Right lobe of liver (tissue), 6 donors: ENCODE data around the gene KCTD20. TPM values are rescaled to one million over a fixed set of nuclear protein-coding genes. Genes with fewer than 3 reads are reported as not detected.

Experiments used
- ATAC-seq, 4 donors: fragments of 200-7000 bp; cut with Tn5 transposase; one replicate each; pipeline ENCODE4 v1.9.1; 2020; ENCODE audit warnings: mild to moderate bottlenecking in 4 of 4, moderate library complexity in 4 of 4
- DNase-seq, 3 donors: peaks; one replicate each; pipeline ENCODE4 v3.0.0-alpha.2; 2020
- H3K27ac ChIP-seq, 3 donors: fragments of 200-600 bp; one replicate each; pipeline ENCODE4 v1.8.0; 2022
- H3K27me3 ChIP-seq, 2 donors: fragments of 200-600 bp; one replicate each; pipeline ENCODE4 v1.8.0; 2022
- H3K36me3 ChIP-seq, 4 donors: fragments of 200-600 bp; sonication (generic) in 1 of 4; one replicate each; pipeline versions ENCODE4 v1.5.1 to v1.8.0; 2017 to 2022; ENCODE audit warnings: control low read depth in 1 of 4
- H3K4me1 ChIP-seq, 4 donors: fragments of 200-600 bp; sonication (generic) in 1 of 4; one replicate each; pipeline versions ENCODE4 v1.5.1 to v1.8.0; 2017 to 2022; ENCODE audit warnings: control low read depth in 1 of 4
- H3K4me3 ChIP-seq, 3 donors: fragments of 200-600 bp; one replicate each; pipeline ENCODE4 v1.8.0; 2022
- H3K9me3 ChIP-seq, 4 donors: fragments of 200-600 bp; sonication (generic) in 1 of 4; one replicate each; pipeline versions ENCODE4 v1.5.1 to v1.8.0; 2017 to 2022; ENCODE audit warnings: control low read depth in 1 of 4
- CTCF ChIP-seq, 4 donors: fragments of 200-600 bp in 3 of 4; fragments of 450-650 bp in 1 of 4; IDR thresholded peaks; one replicate each; pipeline versions ENCODE4 v1.5.1 to v1.8.0; 2016 to 2022; ENCODE audit warnings: antibody characterized with exemption in 4 of 4, mild to moderate bottlenecking in 2 of 4
- POLR2A ChIP-seq: fragments of 450-650 bp; IDR thresholded peaks from one replicate; pipeline ENCODE4 v1.6.1; 2017; ENCODE audit warnings: antibody characterized with exemption, mild to moderate bottlenecking
- WGBS: methylation state at CpG from one replicate; pipeline ENCODE4 v1.1.6; 2018; ENCODE audit warnings: low coverage, low lambda C conversion rate; ENCODE audit not compliant: insufficient coverage; ENCODE audit errors: missing lambda C conversion rate; 5-methylcytosine and 5-hydroxymethylcytosine counted together
- intact Hi-C, 2 donors: fragments of 100-400 bp; cut with DNase I; formaldehyde crosslinking; loops; one replicate each; pipeline versions ENCODE4 v1.11.2 to v1.14.1; 2022
- small RNA-seq, 2 experiments: library from RNA; depleted of rRNA; stranded (forward); fragments of <200 nt; gene quantifications; one replicate each; pipeline ENCODE3, GENCODE V24; 2016
- total RNA-seq, 6 experiments: library from RNA; depleted of rRNA in 2 of 6; stranded (reverse); fragments of >200 nt in 2 of 6; fragmentation: NEBNext Ultra II Directional in 3 of 6; extraction: Animal tissue kit (Norgen Biotek cat#: 25700) in 3 of 6; gene quantifications; one replicate each; pipeline versions ENCODE4 v1.1.0 to v1.2.4, GENCODE V29; 2016 to 2023
- donor health status: DM: no; HTN: yes; CAD: no.
- donor health status: DM: no; HTN: no; CAD: no.
- donor health status: DM: no; HTN: no; CAD: no.
- donor health status: DM: no; HTN: yes; CAD: no.
- donor health status: DM: no; HTN: yes; CAD: no.

The KCTD20 gene
- total RNA-seq, 6 experiments from 2014 or later, result 24.8 to 48.8 (median 33.5) TPM

GRCh38 chr6:36533321-36533720 lies 90.5 kb downstream of the KCTD20 start:
- peaks cover 0 to 6% (median 0%) of the 10 kb centered on the region in 4 donors for H3K36me3 ChIP-seq
- DNase-seq (no peak), ATAC-seq (no peak)

GRCh38 chr6:36536873-36537547 lies 94.2 kb downstream of the KCTD20 start:
- Histone ChIP-seq H3K36me3 (peaks cover 0 to 17% (median 4%) of the 10 kb centered on the region in 4 donors), H3K9me3 (no peaks in the 10 kb centered on the region), H3K27ac (no peak overlapping the region), H3K27me3 (no peaks in the 10 kb centered on the region), H3K4me1 (no peaks in the 10 kb centered on the region), H3K4me3 (no peak overlapping the region)
- WGBS, result 86% methylated on average over 3 of the region's 3 CpGs
- intact Hi-C loops, result no loop called here
- DNase-seq (no peak), ATAC-seq (no peak)
- TF ChIP-seq POLR2A, result no peak
- TF ChIP-seq CTCF (IDR thresholded peaks at IDR 0.05), result no peak

More at GRCh38 chr6:36533321-36533720, 90.5 kb downstream of the KCTD20 start:
- Histone ChIP-seq H3K9me3 (no peaks in the 10 kb centered on the region), H3K27ac (no peak overlapping the region), H3K27me3 (no peaks in the 10 kb centered on the region), H3K4me3 (no peak overlapping the region), H3K4me1 (no peaks in the 10 kb centered on the region)
- 50% methylated on average over 1 of the region's 1 CpG for WGBS
- TF ChIP-seq CTCF (IDR thresholded peaks at IDR 0.05), result no peak
- no peak for TF ChIP-seq POLR2A
- intact Hi-C loops, result no loop called here

GRCh38 chr6:36539814-36540568 lies 97.2 kb downstream of the KCTD20 start:
- H3K36me3 ChIP-seq, result peaks cover 0 to 17% (median 4%) of the 10 kb centered on the region in 4 donors
- no peak for ATAC-seq
- WGBS, result 89% methylated on average over 4 of the region's 4 CpGs
- no peaks in the 10 kb centered on the region for H3K27me3 ChIP-seq
- H3K9me3 ChIP-seq, result no peaks in the 10 kb centered on the region
- intact Hi-C loops, result no loop called here
- no peak overlapping the region for H3K4me3 ChIP-seq
- TF ChIP-seq CTCF (IDR thresholded peaks at IDR 0.05) (no peak), POLR2A (no peak)
- no peak overlapping the region for H3K27ac ChIP-seq
- peaks cover 0 to 9% (median 4%) of the 10 kb centered on the region in 4 donors for H3K4me1 ChIP-seq
- no peak for DNase-seq

Small RNA genes within 50 kb of the gene (small RNA-seq; reads per million reads assigned to genes)
- 0 reads per million in 2 experiments for gene RN7SL502P

Other genes starting within 250 kb of the KCTD20 start
- 10 to 100 TPM; 14.2 to 20.8 (median 18.6) TPM for gene BRPF3, start 246.3 kb upstream of the KCTD20 start, total RNA-seq
- gene PNPLA1, start 172.9 kb upstream of the KCTD20 start, total RNA-seq, result not detected
- not detected for gene BNIP5, start 106.1 kb upstream of the KCTD20 start, total RNA-seq
- 1 to 10 TPM in 1 of 6 experiments, under 1 TPM in 4, not detected in 1; 0.19 to 4.6 (median 0.55) TPM for gene ETV7, start 55.3 kb upstream of the KCTD20 start, total RNA-seq
- under 1 TPM in 1 of 6 experiments, not detected in 5; 0.11 TPM for gene PXT1, start 146 bp upstream of the KCTD20 start, total RNA-seq
- 10 to 100 TPM; 12.5 to 19.2 (median 16.1) TPM for gene STK38, start 104.5 kb downstream of the KCTD20 start, total RNA-seq
- gene SRSF3, start 151.4 kb downstream of the KCTD20 start, total RNA-seq, result 100 to 1,000 TPM in 2 of 6 experiments, 10 to 100 TPM in 4; 36.8 to 103 (median 71.4) TPM
- gene CDKN1A, start 235.7 kb downstream of the KCTD20 start, total RNA-seq, result 100 to 1,000 TPM in 1 of 6 experiments, 10 to 100 TPM in 5; 20.0 to 124 (median 58.6) TPM